Neutrophil (primary cell): ENCODE results near the gene MBNL2.

Source experiments
- H3K27ac ChIP-seq: fragments of 200-600 bp; sonication (generic); 2 replicates; pipeline ENCODE4 v1.5.1; 2016; ENCODE audit warnings: mild to moderate bottlenecking, moderate library complexity
- H3K27me3 ChIP-seq: fragments of 200-600 bp; sonication (generic); 2 replicates; pipeline ENCODE4 v1.6.0; 2016; ENCODE audit warnings: mild to moderate bottlenecking
- H3K36me3 ChIP-seq: fragments of 200-600 bp; sonication (generic); 2 replicates; pipeline ENCODE4 v1.5.1; 2017
- H3K4me1 ChIP-seq, 2 experiments: fragments of 200-600 bp in 1 of 2; sonication (generic) in 1 of 2; 1 replicate in 1 of 2; 2 replicates in 1 of 2; pipeline versions ENCODE4 v1.5.1 to v1.6.1; 2013 to 2016; ENCODE audit warnings: low read depth in 1 of 2, low read length in 1 of 2, mild to moderate bottlenecking in 1 of 2, moderate library complexity in 1 of 2; ENCODE audit not compliant: control insufficient read depth in 1 of 2, insufficient read depth in 1 of 2
- H3K4me3 ChIP-seq, 2 experiments: fragments of 200-600 bp in 1 of 2; sonication (generic) in 1 of 2; 1 replicate in 1 of 2; 2 replicates in 1 of 2; pipeline ENCODE4 v1.5.1; 2013 to 2016; ENCODE audit warnings: low read depth in 1 of 2, low read length in 1 of 2, mild to moderate bottlenecking in 1 of 2, moderate library complexity in 1 of 2
- H3K9me3 ChIP-seq: fragments of 200-600 bp; sonication (generic); 2 replicates; pipeline ENCODE4 v1.5.1; 2016
- CTCF ChIP-seq: fragments of 200-600 bp; sonication (generic); IDR thresholded peaks from 2 replicates; pipeline ENCODE4 v1.5.1; 2016; ENCODE audit warnings: antibody characterized with exemption

Gene MBNL2

GRCh38 chr13:97307118-97307881, 85.2 kb downstream of the MBNL2 start:
- H3K27ac ChIP-seq, result no peak overlapping the region
- no peaks in the 10 kb centered on the region for H3K36me3 ChIP-seq
- no peak for TF ChIP-seq CTCF
- no peaks in the 10 kb centered on the region for H3K4me1 ChIP-seq
- no peaks in the 10 kb centered on the region for H3K9me3 ChIP-seq
- no peak overlapping the region for H3K4me3 ChIP-seq
- H3K27me3 ChIP-seq, result no peaks in the 10 kb centered on the region

GRCh38 chr13:97307882-97308624, 85.9 kb downstream of the MBNL2 start:
- Histone ChIP-seq H3K4me1 (no peaks in the 10 kb centered on the region), H3K27me3 (no peaks in the 10 kb centered on the region), H3K9me3 (no peaks in the 10 kb centered on the region), H3K4me3 (no peak overlapping the region), H3K36me3 (no peaks in the 10 kb centered on the region), H3K27ac (no peak overlapping the region)
- no peak for TF ChIP-seq CTCF

GRCh38 chr13:97308735-97309429, 86.7 kb downstream of the MBNL2 start:
- no peaks in the 10 kb centered on the region for H3K27me3 ChIP-seq
- no peak overlapping the region for H3K27ac ChIP-seq
- H3K4me3 ChIP-seq, result no peak overlapping the region
- no peaks in the 10 kb centered on the region for H3K36me3 ChIP-seq
- H3K4me1 ChIP-seq, result no peaks in the 10 kb centered on the region
- H3K9me3 ChIP-seq, result no peaks in the 10 kb centered on the region
- TF ChIP-seq CTCF, result no peak

DNA sequence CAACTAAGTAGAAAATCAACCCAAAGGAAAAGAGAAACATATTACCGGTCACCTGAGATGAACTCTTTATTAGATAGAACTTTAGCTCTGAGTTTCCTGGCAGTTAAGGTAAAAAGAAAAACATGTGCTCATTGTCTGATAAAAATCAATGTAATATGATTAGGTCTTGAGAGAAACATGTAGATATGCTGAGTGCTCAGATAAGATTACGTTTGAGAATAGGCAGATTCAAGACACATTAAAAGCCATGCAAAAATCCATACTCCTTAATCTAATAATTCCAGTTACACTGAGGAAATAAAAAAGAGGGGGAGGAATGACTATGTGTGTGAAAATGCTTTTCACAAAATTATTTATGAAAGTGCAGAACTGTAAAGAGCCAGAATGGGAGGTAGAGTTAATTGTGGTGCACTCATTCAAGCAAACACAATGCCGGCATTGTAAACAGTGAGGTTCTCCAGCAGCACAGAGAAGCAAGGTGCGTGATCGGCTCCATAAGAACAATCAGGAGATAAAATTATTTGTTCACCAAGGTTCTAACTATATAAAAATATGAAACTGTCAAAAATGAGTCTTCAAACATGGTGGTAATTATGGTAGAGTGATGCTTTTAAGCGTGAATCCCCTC, 88.8 kb downstream of the MBNL2 start:
- Histone ChIP-seq H3K36me3 (no peaks in the 10 kb centered on the region), H3K4me3 (no peak overlapping the region), H3K4me1 (no peaks in the 10 kb centered on the region), H3K27ac (no peak overlapping the region), H3K27me3 (no peaks in the 10 kb centered on the region), H3K9me3 (no peaks in the 10 kb centered on the region)
- no peak for TF ChIP-seq CTCF

- no peaks in the 10 kb centered on the region for H3K4me1 ChIP-seq
- no peaks in the 10 kb centered on the region for H3K27me3 ChIP-seq
- no peaks in the 10 kb centered on the region for H3K9me3 ChIP-seq
- TF ChIP-seq CTCF, result no peak
- no peaks in the 10 kb centered on the region for H3K36me3 ChIP-seq
- H3K27ac ChIP-seq, result no peak overlapping the region
- no peak overlapping the region for H3K4me3 ChIP-seq
Observed at GRCh38 chr13:97311956-97312355, 89.8 kb downstream of the MBNL2 start.
